Caco-2 (cell line): Measurements from ENCODE around the gene PIGR. TPM values are rescaled to one million over a fixed set of nuclear protein-coding genes. Genes with fewer than 3 reads are reported as not detected.
"Not testable (repeated sequence)": the region's sequence is repeated elsewhere in the genome, so short reads cannot be mapped to it uniquely, and the experiment has no call there.

ENCODE experiments used
- BruUV-seq: library from RNA; stranded (reverse); fragments of 400-500 nt; replicated peaks from 2 replicates; lab custom pipeline; 2021; lab: Mats Ljungman, UMichigan
- CTCF ChIA-PET: fragments of 300-600 bp; sonication (Branson Sonifier 250); formaldehyde crosslinking; loops from one replicate; lab custom pipeline; 2022; ENCODE audit warnings: antibody characterized with exemption; lab: Charles Lee
- POLR2A ChIA-PET: fragments of 300-600 bp; sonication (Branson Sonifier 250); formaldehyde crosslinking; loops from one replicate; lab custom pipeline; 2022; ENCODE audit warnings: antibody characterized with exemption; lab: Charles Lee
- DNase-seq, 2 experiments: peaks; one replicate each; pipeline versions ENCODE4 v3.0.0 to v3.0.0-alpha.2; 2020 to 2022
- H3K27me3 ChIP-seq: replicated peaks from 2 replicates; pipeline ENCODE4 v1.6.0; 2011; ENCODE audit warnings: low read length; ENCODE audit not compliant: control insufficient read depth, insufficient read depth
- H3K36me3 ChIP-seq: 2 replicates; pipeline ENCODE4 v1.5.1; 2011; ENCODE audit warnings: low read length; ENCODE audit not compliant: control insufficient read depth, insufficient read depth
- H3K4me1 ChIP-seq: fragments of 250-450 bp; sonication (Bioruptor Pico); 2 replicates; pipeline ENCODE4 v1.5.1; 2020; ENCODE audit warnings: mild to moderate bottlenecking
- H3K4me3 ChIP-seq: 2 replicates; pipeline ENCODE4 v1.5.1; 2011; ENCODE audit warnings: low read depth, mild to moderate bottlenecking, control low read depth, low read length
- H3K9me3 ChIP-seq: fragments of 250-450 bp; sonication (Bioruptor Pico); 2 replicates; pipeline ENCODE4 v1.5.1; 2020; ENCODE audit warnings: mild to moderate bottlenecking, moderate library complexity
- H3K27ac Mint-ChIP-seq: one replicate; pipeline ENCODE4 v1.8.0; 2022; ENCODE audit warnings: mixed read lengths; ENCODE audit not compliant: unreplicated experiment
- H3K27me3 Mint-ChIP-seq: one replicate; pipeline ENCODE4 v1.8.0; 2022; ENCODE audit warnings: mixed read lengths; ENCODE audit not compliant: insufficient read depth, unreplicated experiment
- H3K36me3 Mint-ChIP-seq: one replicate; pipeline ENCODE4 v1.8.0; 2022; ENCODE audit warnings: mild to moderate bottlenecking, mixed read lengths; ENCODE audit not compliant: insufficient read depth, unreplicated experiment
- H3K4me1 Mint-ChIP-seq: one replicate; pipeline ENCODE4 v1.8.0; 2022; ENCODE audit warnings: low read depth, mixed read lengths; ENCODE audit not compliant: unreplicated experiment
- H3K4me3 Mint-ChIP-seq: one replicate; pipeline ENCODE4 v1.8.0; 2022; ENCODE audit warnings: mild to moderate bottlenecking, moderate library complexity, mixed read lengths; ENCODE audit not compliant: unreplicated experiment
- H3K9me3 Mint-ChIP-seq: one replicate; pipeline ENCODE4 v1.8.0; 2022; ENCODE audit warnings: mixed read lengths; ENCODE audit not compliant: unreplicated experiment
- CTCF ChIP-seq, 2 experiments: fragments of 200-600 bp in 1 of 2; IDR thresholded peaks; 1 replicate in 1 of 2; 2 replicates in 1 of 2; pipeline versions ENCODE4 v1.5.1 to v1.8.0; 2011 to 2022; ENCODE audit warnings: antibody characterized with exemption in 1 of 2, control low read depth in 1 of 2, inconsistent platforms in 1 of 2, low read depth in 1 of 2, low read length in 1 of 2, mild to moderate bottlenecking in 1 of 2, moderate library complexity in 1 of 2; ENCODE audit not compliant: insufficient read depth in 1 of 2, severe bottlenecking in 1 of 2, unreplicated experiment in 1 of 2
- intact Hi-C: fragments of 100-400 bp; cut with micrococcal nuclease; formaldehyde crosslinking; loops from one replicate; pipeline ENCODE4 v1.10.0; 2022; ENCODE audit not compliant: unreplicated experiment
- total RNA-seq: library from RNA; stranded (reverse); gene quantifications from 2 replicates; pipeline ENCODE4 v1.2.3, GENCODE V29; 2022

PIGR gene
- total RNA-seq, 1 experiment from 2014 or later, result not detected

- H3K36me3 ChIP-seq, result no peaks in the 10 kb centered on the region
- H3K9me3 ChIP-seq, result no peaks in the 10 kb centered on the region
- POLR2A ChIA-PET, result no interaction called here
- peaks cover 11% of the 10 kb centered on the region for H3K4me1 ChIP-seq
- no peak overlapping the region for H3K4me3 ChIP-seq
- no peaks in the 10 kb centered on the region for H3K36me3 Mint-ChIP-seq
- H3K9me3 Mint-ChIP-seq, result no peaks in the 10 kb centered on the region
- peak; percentile 33 to 51 for DNase-seq
- no peaks in the 10 kb centered on the region for H3K27me3 Mint-ChIP-seq
- H3K4me3 Mint-ChIP-seq, result no peak overlapping the region
- no peak overlapping the region for H3K27ac Mint-ChIP-seq
- TF ChIP-seq CTCF (IDR thresholded peaks at IDR 0.05; ENCODE audit: insufficient read depth in 1 of 2, low read depth in 1 of 2, low read length in 1 of 2, severe bottlenecking in 1 of 2, unreplicated experiment in 1 of 2), result no peak
- CTCF ChIA-PET, result interaction anchor here (1.0 to 1.7 kb wide), 2 partner anchors 56 to 57 kb away, joined by 3 to 4 read pairs; no protein-coding TSS in a partner anchor
- BruUV-seq, result no TSS peak
- no peaks in the 10 kb centered on the region for H3K27me3 ChIP-seq
- intact Hi-C loops, result loop anchor here (2.0 kb wide), 1 partner anchor 58 kb away; no protein-coding TSS in a partner anchor
- no peaks in the 10 kb centered on the region for H3K4me1 Mint-ChIP-seq
Measured at GRCh38 chr1:206925106-206925736, 21.0 kb downstream of the PIGR start.

GRCh38 chr1:206924592-206925105, 21.6 kb downstream of the PIGR start:
- intact Hi-C loops, result loop anchor here (2.0 kb wide), 1 partner anchor 58 kb away; no protein-coding TSS in a partner anchor
- no peaks in the 10 kb centered on the region for H3K36me3 ChIP-seq
- no peak overlapping the region for H3K4me3 ChIP-seq
- H3K4me3 Mint-ChIP-seq, result no peak overlapping the region
- no peaks in the 10 kb centered on the region for H3K9me3 ChIP-seq
- H3K27me3 ChIP-seq, result no peaks in the 10 kb centered on the region
- DNase-seq, result no peak
- H3K36me3 Mint-ChIP-seq, result no peaks in the 10 kb centered on the region
- no TSS peak for BruUV-seq
- H3K4me1 Mint-ChIP-seq, result no peaks in the 10 kb centered on the region
- POLR2A ChIA-PET, result no interaction called here
- H3K27ac Mint-ChIP-seq, result no peak overlapping the region
- H3K4me1 ChIP-seq, result peaks cover 11% of the 10 kb centered on the region
- H3K9me3 Mint-ChIP-seq, result no peaks in the 10 kb centered on the region
- CTCF ChIA-PET, result interaction anchor here (1.0 to 1.7 kb wide), 2 partner anchors 56 to 58 kb away, joined by 3 to 4 read pairs; no protein-coding TSS in a partner anchor
- no peaks in the 10 kb centered on the region for H3K27me3 Mint-ChIP-seq
- TF ChIP-seq CTCF (IDR thresholded peaks at IDR 0.05; ENCODE audit: insufficient read depth in 1 of 2, low read depth in 1 of 2, low read length in 1 of 2, severe bottlenecking in 1 of 2, unreplicated experiment in 1 of 2), result no peak

- intact Hi-C loops, result loop anchor here (2.0 kb wide), 1 partner anchor 59 kb away; no protein-coding TSS in a partner anchor
- H3K27me3 ChIP-seq, CTCF ChIA-PET, H3K36me3 ChIP-seq, DNase-seq, H3K4me3 ChIP-seq, H3K9me3 ChIP-seq, POLR2A ChIA-PET, H3K36me3 Mint-ChIP-seq, H3K9me3 Mint-ChIP-seq, H3K4me3 Mint-ChIP-seq, H3K4me1 Mint-ChIP-seq, H3K27ac Mint-ChIP-seq, H3K27me3 Mint-ChIP-seq, BruUV-seq: not testable (repeated sequence)
- H3K4me1 ChIP-seq, result peaks cover 11% of the 10 kb centered on the region
Measured at GRCh38 chr1:206923961-206924557, 22.2 kb downstream of the PIGR start.
